NOMO-1 (cell line): Measurements from ENCODE around the gene ITM2C.

Experiments
- DNase-seq, 2 experiments: peaks; one replicate each; lab custom pipeline; 2025; ENCODE audit not compliant: unreplicated experiment in 2 of 2; lab: John Stamatoyannopoulos, UW

Gene ITM2C

GRCh38 chr2:230864605-230865306 lies at the start of gene ITM2C:
TSS of gene ITM2C (plus strand) at chr2:230864942. CDS start at chr2:230865026, 84 bp downstream.
- DNase-seq, result peak; percentile 56 to 68

DNA sequence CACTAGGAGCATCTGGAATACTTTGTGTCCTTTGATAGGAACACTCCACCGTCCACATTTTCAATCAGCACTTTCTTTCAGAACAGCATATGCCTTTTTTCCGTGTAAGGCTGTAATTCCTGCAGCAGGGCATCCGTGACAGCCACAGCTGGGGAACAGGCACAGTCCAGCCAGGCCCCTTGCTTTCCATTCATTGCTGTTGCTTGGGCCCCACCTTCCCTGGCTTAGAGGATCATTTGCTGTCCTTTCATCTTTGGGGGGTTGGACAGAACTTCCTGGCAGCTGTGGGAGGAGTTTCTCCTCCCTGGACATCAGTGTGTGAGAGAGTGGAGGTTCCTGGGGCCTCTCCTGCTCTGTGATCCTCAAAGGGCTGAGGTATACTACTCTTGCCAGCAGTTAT lies 49.7 kb upstream of the ITM2C start:
- no peak for DNase-seq

- no peak for DNase-seq
These were observed 48.0 kb upstream of the ITM2C start for GRCh38 chr2:230816735-230817134.

DNA sequence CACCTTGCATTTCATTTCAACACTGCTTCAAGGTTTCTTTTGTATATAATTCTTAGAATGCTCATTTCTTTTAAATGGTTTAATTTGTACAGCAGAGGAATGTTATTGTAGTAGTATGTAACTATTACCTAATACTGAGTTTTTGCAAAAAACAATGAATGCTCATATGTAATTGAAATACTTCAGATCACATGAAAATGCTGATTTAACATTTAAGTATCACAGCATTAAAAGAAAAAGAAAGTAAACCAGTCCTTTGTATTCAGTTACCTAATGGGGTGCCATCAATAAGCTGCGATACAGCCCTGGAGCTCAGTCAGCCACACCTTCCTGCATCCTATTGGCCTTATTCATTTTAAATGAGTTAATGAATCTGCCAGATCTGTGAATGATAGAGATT lies 45.3 kb upstream of the ITM2C start:
- no peak for DNase-seq

GRCh38 chr2:230821261-230821990 lies 43.3 kb upstream of the ITM2C start:
- DNase-seq, result no peak

DNA sequence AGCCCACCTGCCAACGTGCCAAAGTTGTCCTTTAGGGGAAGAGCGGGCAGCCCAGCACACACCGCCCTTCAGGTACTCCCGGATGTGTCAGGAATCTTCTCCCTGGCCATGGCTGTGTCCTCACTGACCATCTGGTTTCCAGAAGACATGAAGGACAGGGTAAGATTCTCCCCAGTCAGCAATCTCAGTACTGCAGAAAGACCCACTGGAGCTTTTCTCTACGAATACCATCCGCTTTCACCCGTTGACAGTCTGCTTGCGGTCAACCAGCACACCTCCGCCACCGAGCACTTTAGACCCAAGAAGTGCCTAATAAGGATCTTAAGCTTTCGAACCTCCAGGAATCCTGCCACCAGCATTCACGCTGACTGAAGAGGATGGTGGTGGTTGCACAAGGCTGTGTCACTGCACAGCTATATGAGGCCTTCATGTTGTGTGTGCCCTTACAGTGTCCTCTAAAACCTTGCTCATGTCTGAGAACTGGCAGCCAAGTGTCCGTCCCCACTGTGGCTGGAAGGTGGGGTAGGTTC lies 42.7 kb upstream of the ITM2C start:
- DNase-seq, result no peak

- DNase-seq, result no peak
These were observed 41.3 kb upstream of the ITM2C start for GRCh38 chr2:230823264-230823964.

DNA sequence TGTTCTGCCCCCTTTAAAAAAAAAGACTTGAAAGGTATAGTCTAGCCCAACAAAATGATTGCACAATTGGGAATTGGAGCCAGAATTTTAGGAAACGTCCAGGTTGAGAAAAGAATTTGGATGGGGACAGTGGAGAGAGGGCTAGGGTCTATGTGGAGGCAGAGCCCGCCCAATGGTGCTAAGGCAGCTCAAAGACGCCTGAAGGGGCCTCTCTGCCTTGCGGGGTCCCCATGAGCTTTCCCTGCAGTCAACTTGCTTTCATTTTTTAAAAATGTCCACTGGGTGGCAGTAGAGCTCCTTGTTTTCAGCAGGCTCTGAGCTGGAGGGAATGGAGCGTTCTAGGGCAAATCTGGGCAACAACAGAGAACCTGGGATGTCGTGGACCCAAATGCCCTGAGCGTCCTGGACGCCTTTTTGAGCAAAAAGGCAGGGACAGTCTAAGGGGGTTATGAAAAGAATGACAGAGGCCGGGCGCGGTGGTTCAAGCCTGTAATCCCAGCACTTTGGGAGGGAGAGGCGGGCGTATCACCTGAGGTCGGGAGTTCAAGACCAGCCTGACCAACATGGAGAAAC lies 40.2 kb upstream of the ITM2C start:
- DNase-seq, result peak; percentile 57 to 73

DNA sequence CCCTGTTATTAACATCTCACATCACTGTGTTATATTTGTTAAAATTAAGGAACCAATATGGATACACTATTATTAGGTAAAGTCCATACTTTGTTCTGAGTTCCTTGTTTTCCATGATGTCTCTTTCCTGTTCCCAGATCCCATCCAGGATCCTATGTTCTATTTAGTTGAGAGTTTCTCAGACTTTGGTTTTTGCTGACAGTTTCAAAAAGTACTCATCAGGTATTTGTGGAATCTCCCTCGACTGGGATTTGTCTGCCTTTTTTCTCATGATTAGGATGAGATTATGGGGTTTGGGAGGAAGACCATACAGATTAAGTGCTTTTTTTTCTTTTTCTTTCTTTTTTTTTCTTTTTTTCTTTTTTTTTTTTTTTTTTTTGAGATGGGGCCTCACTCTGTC lies 39.4 kb upstream of the ITM2C start:
- DNase-seq, result no peak

DNA sequence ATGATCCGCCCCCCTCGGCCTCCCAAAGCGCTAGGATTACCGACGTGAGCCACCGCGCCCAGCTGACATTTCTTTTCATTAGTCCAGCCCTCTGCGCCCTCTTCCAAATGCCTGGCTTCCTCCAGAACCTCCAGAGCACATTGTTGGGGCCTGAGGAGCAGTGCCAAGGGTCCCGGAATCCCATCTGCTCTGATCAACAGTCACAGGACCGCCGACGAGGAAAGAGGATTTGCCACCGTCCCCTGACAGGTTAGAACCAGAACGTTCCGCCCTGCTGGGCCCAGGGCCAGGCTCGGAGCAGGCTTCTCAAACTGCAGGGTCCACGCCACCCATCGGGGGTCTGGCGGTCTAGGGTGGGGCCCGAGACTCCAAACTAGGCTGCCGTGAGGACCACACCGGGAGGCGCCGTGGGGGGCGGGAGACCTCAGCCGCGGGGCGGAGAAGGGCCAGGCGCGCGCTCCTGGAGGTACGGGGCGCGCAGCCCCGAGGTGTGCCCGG lies 36.9 kb upstream of the ITM2C start:
- no peak for DNase-seq

- DNase-seq, result no peak
These were observed 36.3 kb upstream of the ITM2C start for GRCh38 chr2:230828272-230828961.

DNA sequence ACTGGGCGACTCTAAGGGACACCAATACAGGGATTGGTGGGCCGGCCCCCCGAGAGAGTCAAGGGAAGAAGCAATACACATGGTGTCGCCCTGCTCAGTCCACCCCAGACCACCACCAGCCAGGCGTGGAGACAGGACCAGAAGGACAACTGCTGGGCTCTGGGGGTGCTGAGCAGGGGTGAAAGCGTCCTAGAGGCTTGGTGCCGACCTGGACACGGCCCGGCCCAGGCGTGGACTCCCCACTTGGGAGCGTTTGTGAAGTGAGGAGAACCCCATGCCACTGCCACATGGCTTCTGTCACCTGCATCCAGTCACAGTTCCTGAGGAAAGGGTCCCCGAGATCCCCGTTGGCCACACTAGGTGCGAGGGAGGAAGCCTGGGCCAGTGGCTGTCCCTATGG lies 35.4 kb upstream of the ITM2C start:
- DNase-seq, result no peak

DNA sequence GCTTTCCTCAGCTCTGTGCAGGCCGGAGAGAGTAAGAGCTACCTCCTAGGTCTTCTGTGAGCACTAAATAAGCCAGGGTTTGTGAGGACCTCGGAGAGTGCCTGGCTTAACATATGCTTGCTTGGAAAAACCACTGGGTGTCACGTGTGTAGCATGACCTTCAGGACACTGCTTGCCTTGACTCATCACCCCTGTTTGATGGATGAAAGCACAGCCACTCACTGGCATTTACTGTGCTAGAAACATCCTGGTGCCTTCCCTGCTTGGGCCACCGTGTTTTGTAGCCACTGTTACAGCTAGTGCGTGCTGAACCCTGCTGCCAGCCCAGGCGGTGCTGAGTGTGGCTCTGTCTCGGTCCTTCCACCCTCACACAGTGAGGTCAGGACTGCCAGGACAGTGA lies 34.8 kb upstream of the ITM2C start:
- no peak for DNase-seq

DNA sequence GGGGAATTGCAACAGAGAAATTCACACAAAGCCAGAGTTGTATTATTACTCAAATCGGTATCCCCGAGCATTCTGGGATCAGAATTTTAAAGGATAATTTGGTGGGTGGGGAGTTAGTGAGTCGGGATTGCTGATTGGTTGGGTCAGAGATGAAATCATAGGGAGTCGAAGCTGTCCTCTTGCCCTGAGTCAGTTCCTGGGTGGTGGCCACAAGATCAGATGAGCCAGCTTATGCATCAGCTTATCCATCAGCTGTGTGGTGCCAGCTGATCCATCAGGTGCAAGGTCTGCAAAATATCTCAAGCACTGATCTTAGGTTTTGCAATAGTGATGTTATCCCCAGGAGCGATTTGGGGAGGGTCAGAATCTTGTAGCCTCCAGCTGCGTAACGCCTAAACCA lies 34.3 kb upstream of the ITM2C start:
- DNase-seq, result no peak

- peak; percentile 10 to 53 for DNase-seq
These were observed 24.4 kb upstream of the ITM2C start for GRCh38 chr2:230840301-230840700.

DNA sequence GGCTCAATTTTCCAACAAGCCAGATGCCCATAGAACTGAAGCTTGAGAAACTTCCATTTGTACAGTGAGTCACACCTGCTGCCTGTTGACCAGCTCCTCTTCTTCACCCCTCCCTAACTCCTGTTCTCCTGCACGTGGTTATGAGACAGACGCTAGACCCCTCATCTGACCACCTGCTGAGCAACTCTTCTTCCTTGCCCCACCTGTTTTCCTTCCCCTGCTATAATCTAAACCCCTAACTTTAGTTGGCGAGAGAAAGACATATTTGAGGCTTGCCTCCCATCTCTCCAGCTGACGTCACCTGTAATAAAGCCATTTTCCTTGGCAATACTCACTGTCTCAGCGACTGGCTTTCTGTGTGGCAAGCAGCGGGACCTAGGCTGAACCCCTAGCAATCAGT lies 22.3 kb upstream of the ITM2C start:
- no peak for DNase-seq

GRCh38 chr2:230843132-230843531 lies 21.6 kb upstream of the ITM2C start:
- DNase-seq, result no peak

DNA sequence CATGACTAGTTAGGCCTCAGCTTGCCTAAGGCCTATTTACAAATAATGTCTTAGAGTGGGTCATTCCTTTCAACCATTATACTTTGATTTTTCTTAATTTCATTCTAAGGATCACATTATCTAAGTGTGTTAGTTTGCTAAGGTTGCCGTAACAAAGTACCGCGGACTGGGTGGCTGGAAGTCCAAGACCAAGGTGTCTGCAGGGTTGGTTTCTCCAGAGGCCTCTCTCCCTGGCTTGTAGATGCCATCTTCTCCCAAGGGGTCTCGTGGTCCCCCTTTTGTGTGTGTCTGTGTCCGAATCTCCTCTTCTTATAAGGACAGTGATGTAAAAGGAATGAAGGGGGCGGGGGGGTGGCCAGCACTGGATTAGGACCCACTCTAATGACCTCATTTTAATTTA lies 18.4 kb upstream of the ITM2C start:
- no peak for DNase-seq

GRCh38 chr2:230847883-230848388 lies 16.8 kb upstream of the ITM2C start:
- DNase-seq, result peak; percentile 51 to 59
